Large intestine (tissue), 3 donors: ENCODE measurements around the gene MSANTD1. TPM values are rescaled to one million over a fixed set of nuclear protein-coding genes. Genes with fewer than 3 reads are reported as not detected.

Experiments used
- DNase-seq, 2 donors: peaks; one replicate each; pipeline versions ENCODE4 v3.0.0 to v3.0.0-alpha.2; 2013
- H3K27ac ChIP-seq: one replicate; pipeline ENCODE4 v1.5.1; 2013; ENCODE audit warnings: low read length
- H3K27me3 ChIP-seq: 2 replicates; pipeline ENCODE4 v1.6.1; 2013; ENCODE audit warnings: low read length; ENCODE audit not compliant: control insufficient read depth, insufficient read depth
- H3K36me3 ChIP-seq: 2 replicates; pipeline ENCODE4 v1.6.1; 2013; ENCODE audit warnings: low read length; ENCODE audit not compliant: control insufficient read depth, insufficient read depth
- H3K4me1 ChIP-seq: one replicate; pipeline ENCODE4 v1.6.1; 2013; ENCODE audit warnings: low read length; ENCODE audit not compliant: control insufficient read depth, insufficient read depth
- H3K4me3 ChIP-seq: one replicate; pipeline ENCODE4 v1.5.1; 2013; ENCODE audit warnings: low read length
- H3K9me3 ChIP-seq: one replicate; pipeline ENCODE4 v1.6.1; 2013; ENCODE audit warnings: mild to moderate bottlenecking, low read depth, low read length, moderate library complexity; ENCODE audit not compliant: control insufficient read depth
- WGBS: methylation state at CpG from one replicate; pipeline ENCODE4 v1.1.5; 2013; ENCODE audit warnings: low lambda C conversion rate; ENCODE audit not compliant: insufficient coverage; 5-methylcytosine and 5-hydroxymethylcytosine counted together
- polyA plus RNA-seq: library from polyadenylated mRNA; unstranded; fragments of 120-200 nt; gene quantifications from one replicate; pipeline ENCODE4 v1.2.1, GENCODE V29; 2013

Gene MSANTD1
- polyA plus RNA-seq, 1 donor: 1.0 TPM

DNA sequence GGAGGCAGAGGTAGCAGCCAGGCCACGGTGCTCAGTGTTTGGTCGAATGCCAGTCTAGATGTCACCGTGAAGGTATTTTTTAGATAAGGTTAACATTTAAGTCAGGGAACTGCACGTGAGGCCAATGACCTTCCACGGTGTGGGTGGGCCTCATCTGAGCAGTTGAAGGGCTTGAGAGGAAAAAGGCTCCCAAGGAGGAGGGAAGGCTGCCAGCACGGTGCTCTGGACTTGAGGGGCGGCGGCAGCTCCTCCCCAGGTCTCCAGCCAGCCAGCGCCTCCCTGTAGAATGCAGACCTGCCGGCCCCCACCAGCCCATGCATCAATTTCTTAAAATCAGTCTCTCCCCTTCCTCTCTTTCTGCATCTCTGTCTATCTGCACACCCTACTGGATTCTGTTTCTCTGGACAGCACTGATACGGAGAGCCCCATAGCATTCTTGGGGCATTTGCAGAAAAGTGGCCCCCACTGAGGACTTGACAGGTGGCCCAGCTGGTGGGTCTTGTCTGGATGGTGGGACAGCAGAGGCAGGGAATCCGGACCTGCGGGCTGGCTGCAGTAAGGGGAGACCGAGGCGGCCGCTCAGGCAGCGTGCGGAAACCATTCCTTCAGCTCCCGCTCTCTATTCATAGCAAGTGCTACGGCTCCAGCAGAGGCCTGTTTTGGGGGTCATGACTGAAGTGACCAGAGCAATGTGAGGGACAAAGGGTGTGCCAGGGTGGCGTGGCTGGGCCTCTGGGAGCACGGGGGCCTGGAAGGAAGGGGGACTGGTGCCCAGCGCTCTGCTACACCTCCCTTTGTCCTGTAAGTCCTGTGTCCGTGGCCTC, 36.0 kb downstream of the MSANTD1 start:
- Histone ChIP-seq H3K36me3 (no peaks in the 10 kb centered on the region), H3K27me3 (peaks cover 18% of the 10 kb centered on the region), H3K4me3 (no peak overlapping the region), H3K4me1 (no peaks in the 10 kb centered on the region), H3K9me3 (no peaks in the 10 kb centered on the region), H3K27ac (no peak overlapping the region)
- DNase-seq: no peak
- WGBS: 75% methylated on average over 1 of the region's 24 CpGs

DNA sequence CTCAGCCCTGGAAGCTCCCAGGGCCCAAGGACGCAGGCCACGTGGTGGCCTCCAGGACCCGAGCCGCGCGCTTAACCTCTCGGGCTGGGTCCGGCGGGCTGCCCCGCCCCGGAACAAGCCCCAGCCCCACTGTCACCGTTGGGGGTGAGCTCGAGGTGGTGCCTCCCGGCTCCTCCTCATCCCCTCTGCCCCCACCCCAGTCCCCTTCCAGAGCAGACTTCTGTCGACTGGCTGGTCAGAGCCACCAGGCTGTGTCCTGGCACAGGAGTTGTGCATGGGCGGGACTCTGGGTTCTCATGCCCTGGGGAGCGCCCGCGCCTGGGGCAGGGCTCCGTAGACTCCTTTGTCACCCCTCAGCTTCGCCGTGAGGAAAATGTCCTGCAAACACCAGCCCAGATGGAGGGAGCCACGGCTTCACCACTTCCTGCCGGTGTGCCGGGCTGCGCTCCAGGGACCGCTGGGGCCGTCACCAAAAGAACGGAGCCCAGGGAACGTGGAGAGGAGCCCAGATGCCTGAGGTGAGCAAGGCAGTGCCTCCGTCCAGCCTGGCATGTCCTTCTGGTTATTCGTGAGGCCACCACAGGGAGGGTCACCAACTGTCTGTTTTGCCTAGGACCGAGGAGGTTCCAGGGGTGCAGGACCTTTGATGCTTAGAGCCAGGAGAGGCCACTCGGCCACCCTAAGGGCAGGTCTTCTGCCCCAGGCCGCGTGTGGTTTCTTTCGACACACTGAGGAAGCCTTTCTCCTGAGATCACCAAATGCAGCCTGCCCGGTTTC, 36.8 kb downstream of the MSANTD1 start:
- no peaks in the 10 kb centered on the region for H3K9me3 ChIP-seq
- H3K36me3 ChIP-seq: no peaks in the 10 kb centered on the region
- no peak overlapping the region for H3K4me3 ChIP-seq
- peaks cover 18% of the 10 kb centered on the region for H3K27me3 ChIP-seq
- no peak for DNase-seq
- no peaks in the 10 kb centered on the region for H3K4me1 ChIP-seq
- WGBS: no CpG with 5 or more reads among the region's 38 CpGs
- no peak overlapping the region for H3K27ac ChIP-seq

DNA sequence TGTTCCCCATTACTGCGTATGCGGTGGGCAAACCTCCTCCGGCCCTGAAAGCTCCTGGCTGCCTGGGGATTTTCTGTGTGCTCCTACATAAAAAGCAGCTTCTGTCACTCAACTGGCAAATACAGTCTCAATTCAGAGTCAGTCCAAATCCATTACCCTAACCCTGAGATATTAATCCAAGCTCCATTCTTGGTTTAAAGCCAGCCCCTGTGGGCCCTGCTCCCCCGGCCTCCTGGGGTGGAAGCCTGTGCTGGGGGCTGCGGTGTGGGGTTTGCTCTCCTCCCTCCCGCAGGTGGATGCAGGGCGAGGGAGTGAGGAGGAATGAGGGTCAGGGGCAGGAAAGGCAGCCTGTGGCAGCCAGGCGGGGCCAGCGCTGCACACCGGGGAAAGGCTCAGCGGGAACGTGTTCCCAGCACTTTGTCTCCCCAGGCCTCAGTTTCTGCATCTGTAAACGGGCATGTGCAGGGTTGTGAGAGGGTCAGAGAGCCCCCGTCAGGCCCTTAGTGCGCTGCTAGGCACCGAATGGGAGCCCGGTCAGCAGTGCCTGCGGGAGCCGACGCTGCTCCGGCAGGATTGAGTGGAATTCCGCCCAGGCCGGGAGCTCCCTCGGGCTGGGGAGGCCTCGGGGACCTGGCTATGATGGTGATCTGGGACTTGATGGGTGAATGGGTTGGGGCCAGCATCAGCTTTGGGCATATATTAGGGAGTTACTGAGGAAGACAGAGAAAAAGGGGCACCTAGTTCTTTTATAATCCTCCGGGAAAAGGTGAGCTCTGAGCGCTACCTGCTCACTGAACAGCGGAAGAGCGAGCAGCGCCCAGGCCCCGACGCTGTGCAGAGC, 37.6 kb downstream of the MSANTD1 start:
- 85% methylated on average over 4 of the region's 32 CpGs for WGBS
- no peak overlapping the region for H3K27ac ChIP-seq
- DNase-seq: no peak

DNA sequence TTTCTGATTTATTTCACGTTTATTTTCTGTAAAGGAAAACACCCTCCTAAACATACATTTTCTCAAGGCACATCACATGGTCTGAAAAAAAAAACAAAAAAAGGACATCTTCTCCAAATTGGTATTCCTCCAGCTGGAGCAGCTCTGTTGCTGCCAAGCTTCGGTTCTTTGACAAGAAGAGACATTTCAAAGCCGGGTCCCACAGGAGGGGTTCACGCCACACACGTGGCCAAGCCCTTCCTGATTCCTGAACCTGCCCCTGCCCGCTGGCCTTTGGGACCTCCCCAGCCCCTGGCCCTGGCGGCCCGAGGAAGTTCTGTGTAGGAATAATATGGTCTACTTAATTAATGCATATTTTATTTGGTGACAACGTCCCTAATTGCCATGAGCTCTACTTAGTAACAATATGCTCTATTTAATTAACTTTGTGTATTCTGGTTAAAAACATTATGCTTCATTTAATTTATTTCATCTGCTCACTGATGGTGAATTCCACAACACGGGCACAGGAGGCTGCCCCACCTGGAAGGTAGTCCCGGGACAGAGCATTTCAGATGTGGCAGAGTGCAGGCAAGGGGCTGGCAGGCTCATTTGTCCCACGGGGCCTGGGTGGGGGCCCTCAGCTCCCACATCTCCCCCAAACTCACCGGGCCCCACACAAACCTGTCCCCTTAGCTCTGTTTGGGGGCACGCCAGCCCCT, 38.5 kb downstream of the MSANTD1 start:
- no peak for DNase-seq
- Histone ChIP-seq H3K4me3 (no peak overlapping the region), H3K27ac (no peak overlapping the region), H3K36me3 (no peaks in the 10 kb centered on the region), H3K9me3 (no peaks in the 10 kb centered on the region), H3K27me3 (peaks cover 18% of the 10 kb centered on the region), H3K4me1 (peaks cover 9% of the 10 kb centered on the region)
- WGBS: 71% methylated on average over 2 of the region's 14 CpGs

More for the DNA sequence above, 37.6 kb downstream of the MSANTD1 start:
- H3K4me3 ChIP-seq: no peak overlapping the region
- no peaks in the 10 kb centered on the region for H3K9me3 ChIP-seq
- H3K27me3 ChIP-seq: peaks cover 18% of the 10 kb centered on the region
- peaks cover 7% of the 10 kb centered on the region for H3K4me1 ChIP-seq
- H3K36me3 ChIP-seq: no peaks in the 10 kb centered on the region

DNA sequence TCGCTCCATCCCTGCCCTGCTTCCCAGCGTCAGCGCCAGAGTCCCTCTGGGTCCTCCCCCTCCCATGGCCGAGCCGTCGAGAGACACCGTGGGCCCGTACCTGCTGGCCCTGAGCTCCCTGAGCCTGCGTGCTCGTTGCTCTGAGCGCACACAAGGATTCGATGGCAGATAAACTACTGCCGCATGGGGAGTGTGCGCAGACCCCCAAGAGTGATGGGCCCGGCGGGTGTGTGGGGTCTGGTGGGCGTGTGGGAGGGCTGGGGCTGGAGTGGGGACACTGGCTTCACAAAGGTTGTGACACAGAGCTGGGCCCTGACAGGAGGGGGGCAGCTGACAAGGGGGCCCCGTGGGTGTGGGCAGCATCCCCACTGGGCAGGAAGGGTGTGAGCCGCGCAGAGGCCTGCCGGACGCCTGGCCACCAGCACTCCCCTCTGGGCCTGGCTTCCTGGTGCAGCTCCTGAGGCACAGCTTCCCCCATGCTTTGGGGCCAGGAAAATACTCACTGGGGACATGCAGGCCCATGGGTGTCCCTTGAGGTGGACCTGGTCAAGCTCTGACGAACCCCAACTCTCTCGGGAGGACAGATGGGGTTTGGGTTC, 39.1 kb downstream of the MSANTD1 start:
- no peak overlapping the region for H3K4me3 ChIP-seq
- no peak overlapping the region for H3K27ac ChIP-seq
- no CpG with 5 or more reads among the region's 24 CpGs for WGBS
- DNase-seq: no peak
- H3K9me3 ChIP-seq: no peaks in the 10 kb centered on the region
- peaks cover 18% of the 10 kb centered on the region for H3K27me3 ChIP-seq
- H3K36me3 ChIP-seq: no peaks in the 10 kb centered on the region
- H3K4me1 ChIP-seq: peaks cover 9% of the 10 kb centered on the region

DNA sequence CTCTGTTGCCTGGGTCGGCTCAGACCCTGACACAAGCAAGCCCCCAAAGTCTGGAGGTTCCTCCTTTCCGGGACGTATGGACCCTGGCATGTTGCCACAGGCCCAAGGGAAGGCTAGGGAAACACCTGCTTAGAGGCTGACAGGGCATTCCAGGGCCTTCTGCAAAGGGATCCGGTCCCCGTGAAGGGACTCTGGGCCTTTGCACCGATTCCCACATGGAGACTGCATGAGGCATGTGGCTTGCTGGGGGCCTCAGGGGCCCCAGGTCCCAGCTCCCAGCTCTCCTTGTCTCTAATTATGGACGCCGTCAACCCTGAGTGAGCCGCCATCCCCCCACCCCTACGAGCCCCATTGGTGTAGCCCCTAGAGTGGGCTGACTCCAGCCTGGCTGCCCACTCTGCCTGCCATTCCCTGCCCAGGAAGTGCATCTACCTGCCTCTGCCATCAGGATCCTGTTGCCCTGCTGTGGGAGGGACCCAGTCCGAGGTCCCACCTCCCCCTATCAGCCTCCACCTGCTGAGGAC, 39.7 kb downstream of the MSANTD1 start:
- H3K4me3 ChIP-seq: no peak overlapping the region
- no peak for DNase-seq
- WGBS: no CpG with 5 or more reads among the region's 11 CpGs
- no peaks in the 10 kb centered on the region for H3K36me3 ChIP-seq
- H3K27me3 ChIP-seq: peaks cover 18% of the 10 kb centered on the region
- H3K27ac ChIP-seq: no peak overlapping the region
- H3K9me3 ChIP-seq: no peaks in the 10 kb centered on the region
- H3K4me1 ChIP-seq: peaks cover 10% of the 10 kb centered on the region

DNA sequence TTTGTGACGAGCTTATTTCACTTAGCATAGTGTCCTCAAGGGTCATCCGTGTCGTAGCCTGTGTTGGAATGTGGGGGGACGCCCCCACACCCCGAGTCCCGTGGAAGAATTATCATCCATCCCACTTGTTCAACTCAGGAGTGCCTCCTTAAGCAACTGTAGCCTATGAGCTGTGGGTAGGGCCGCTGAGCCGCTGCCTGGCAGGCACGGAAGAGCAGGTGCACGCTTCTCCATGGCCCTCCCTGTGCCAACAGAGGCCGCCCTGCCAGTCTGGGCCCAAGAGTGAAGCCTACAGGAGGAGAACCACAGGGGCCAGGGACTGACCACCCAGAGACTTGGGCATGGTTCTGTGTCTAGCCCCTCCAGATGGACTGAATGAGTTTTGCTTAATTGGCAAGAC, 41.5 kb downstream of the MSANTD1 start:
- peaks cover 18% of the 10 kb centered on the region for H3K27me3 ChIP-seq
- no CpG with 5 or more reads among the region's 11 CpGs for WGBS
- no peak for DNase-seq
- peaks cover 19% of the 10 kb centered on the region for H3K4me1 ChIP-seq
- no peaks in the 10 kb centered on the region for H3K36me3 ChIP-seq
- H3K27ac ChIP-seq: no peak overlapping the region
- H3K9me3 ChIP-seq: no peaks in the 10 kb centered on the region
- no peak overlapping the region for H3K4me3 ChIP-seq

DNA sequence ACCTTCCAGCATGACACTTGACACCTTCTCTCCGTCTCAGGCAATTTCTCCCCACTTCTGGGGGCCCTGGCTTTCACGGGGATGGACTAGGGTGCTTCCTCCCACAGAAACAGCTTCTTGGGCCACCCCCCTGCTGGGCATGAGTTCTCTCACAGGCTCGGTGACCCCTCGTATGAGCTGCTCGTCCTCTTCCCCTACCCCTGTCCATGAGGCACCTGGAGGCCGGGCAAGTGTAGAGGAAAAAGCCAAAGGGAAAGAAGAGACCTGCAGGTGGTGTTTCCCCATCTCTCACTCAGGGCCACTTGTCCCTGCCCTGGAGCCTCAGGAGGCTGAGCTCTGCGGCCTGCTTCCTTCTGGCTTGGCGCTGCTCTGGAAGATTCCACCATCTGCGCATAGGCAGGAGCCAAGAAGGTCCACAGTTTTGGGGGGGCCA, 41.9 kb downstream of the MSANTD1 start:
- Histone ChIP-seq H3K27ac (no peak overlapping the region), H3K36me3 (no peaks in the 10 kb centered on the region), H3K4me1 (peaks cover 19% of the 10 kb centered on the region), H3K9me3 (no peaks in the 10 kb centered on the region), H3K27me3 (peaks cover 18% of the 10 kb centered on the region), H3K4me3 (no peak overlapping the region)
- WGBS: no CpG with 5 or more reads among the region's 9 CpGs
- no peak for DNase-seq

DNA sequence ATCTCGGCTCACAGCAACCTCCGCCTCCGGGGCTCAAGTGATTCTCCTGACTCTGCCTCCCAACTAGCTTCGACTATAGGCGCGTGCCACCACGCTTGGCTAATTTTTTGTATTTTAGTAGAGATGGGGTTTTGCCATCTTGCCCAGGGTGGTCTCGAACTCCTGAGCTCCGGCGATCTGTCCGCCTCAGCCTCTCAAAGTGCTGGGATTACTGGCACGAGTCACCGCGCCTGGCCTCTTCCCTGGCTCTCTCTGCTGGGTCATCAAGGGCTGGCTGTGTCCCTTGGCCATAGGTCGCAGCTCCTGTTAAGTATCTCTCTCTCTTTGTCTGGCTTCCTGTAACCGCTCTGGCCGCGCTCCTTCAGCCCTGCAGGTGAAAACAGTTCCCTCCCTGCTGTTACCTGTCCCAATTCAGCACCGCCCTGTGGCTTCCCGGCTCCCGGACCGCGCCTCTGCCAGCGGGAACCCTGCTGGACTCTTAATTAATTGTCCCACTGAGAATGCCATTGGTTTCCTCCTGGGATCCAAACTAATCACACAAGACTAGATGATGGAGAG, 42.5 kb downstream of the MSANTD1 start:
- Histone ChIP-seq H3K4me1 (peaks cover 19% of the 10 kb centered on the region), H3K27ac (peak overlapping the region; percentile 88), H3K9me3 (no peaks in the 10 kb centered on the region), H3K27me3 (peaks cover 16% of the 10 kb centered on the region), H3K36me3 (no peaks in the 10 kb centered on the region), H3K4me3 (peak overlapping the region; percentile 90)
- no CpG with 5 or more reads among the region's 24 CpGs for WGBS
- DNase-seq: peak in 1 of 2 donors; percentile 66
